ENCODE results near the gene TAF11L4.

DNA sequence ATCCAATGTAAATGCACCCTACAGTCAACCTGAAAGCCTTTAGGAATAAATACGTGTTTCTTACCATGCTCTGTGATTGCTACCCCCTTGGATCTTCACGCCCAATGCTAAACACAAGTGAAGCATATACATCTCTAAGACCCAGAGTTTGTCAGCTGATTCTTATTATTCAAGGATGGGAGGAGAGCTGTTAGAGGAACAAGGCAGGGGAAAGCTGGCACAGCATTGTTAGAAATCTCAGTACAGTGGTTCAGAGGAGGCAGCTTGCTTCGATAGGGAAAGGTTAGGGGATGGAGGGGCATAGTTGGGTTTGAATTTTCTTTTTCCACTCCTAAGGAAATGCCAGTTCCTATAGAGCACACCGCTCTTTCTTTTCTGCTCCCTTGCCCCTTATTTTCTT is 40.2 kb upstream of the TAF11L4 start:
- TF ChIP-seq POLR2A (IDR thresholded peaks at IDR 0.05): no peak
- TF ChIP-seq, protein P1, sequence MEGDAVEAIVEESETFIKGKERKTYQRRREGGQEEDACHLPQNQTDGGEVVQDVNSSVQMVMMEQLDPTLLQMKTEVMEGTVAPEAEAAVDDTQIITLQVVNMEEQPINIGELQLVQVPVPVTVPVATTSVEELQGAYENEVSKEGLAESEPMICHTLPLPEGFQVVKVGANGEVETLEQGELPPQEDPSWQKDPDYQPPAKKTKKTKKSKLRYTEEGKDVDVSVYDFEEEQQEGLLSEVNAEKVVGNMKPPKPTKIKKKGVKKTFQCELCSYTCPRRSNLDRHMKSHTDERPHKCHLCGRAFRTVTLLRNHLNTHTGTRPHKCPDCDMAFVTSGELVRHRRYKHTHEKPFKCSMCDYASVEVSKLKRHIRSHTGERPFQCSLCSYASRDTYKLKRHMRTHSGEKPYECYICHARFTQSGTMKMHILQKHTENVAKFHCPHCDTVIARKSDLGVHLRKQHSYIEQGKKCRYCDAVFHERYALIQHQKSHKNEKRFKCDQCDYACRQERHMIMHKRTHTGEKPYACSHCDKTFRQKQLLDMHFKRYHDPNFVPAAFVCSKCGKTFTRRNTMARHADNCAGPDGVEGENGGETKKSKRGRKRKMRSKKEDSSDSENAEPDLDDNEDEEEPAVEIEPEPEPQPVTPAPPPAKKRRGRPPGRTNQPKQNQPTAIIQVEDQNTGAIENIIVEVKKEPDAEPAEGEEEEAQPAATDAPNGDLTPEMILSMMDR (IDR thresholded peaks at IDR 0.05): no peak
